K562 (cell line): ENCODE results near the gene MYBPC3. TPM values are rescaled to one million over a fixed set of nuclear protein-coding genes. Genes with fewer than 3 reads are reported as not detected.

Experiments
- ATF7 ChIP-seq: fragments of 450-650 bp; IDR thresholded peaks from 2 replicates; pipeline ENCODE4 v1.7.1; 2014; ENCODE audit warnings: mild to moderate bottlenecking, moderate library complexity
- C11orf30 ChIP-seq: fragments of 450-650 bp; IDR thresholded peaks from 2 replicates; pipeline ENCODE4 v1.6.1; 2016; ENCODE audit warnings: low read depth, mild to moderate bottlenecking
- CBX8 ChIP-seq: fragments of 200-600 bp; sonication (generic); IDR thresholded peaks from 2 replicates; pipeline ENCODE4 v1.6.1; 2012; ENCODE audit warnings: borderline replicate concordance, mixed run types, low read depth, mild to moderate bottlenecking, moderate library complexity, mixed read lengths, low read length, control low read depth, inconsistent platforms; ENCODE audit not compliant: poor library complexity, severe bottlenecking; ENCODE audit errors: extremely low read depth
- HCFC1 ChIP-seq: IDR thresholded peaks from 2 replicates; pipeline ENCODE4 v1.6.1; 2012; ENCODE audit warnings: low read depth, low read length, improper control_type of control experiment
- KDM5B ChIP-seq: fragments of 200-600 bp; sonication (generic); IDR thresholded peaks from 2 replicates; pipeline ENCODE4 v1.6.1; 2012; ENCODE audit warnings: low read depth, mild to moderate bottlenecking, moderate library complexity, low read length, control low read depth, inconsistent platforms; ENCODE audit not compliant: insufficient replicate concordance
- MAZ ChIP-seq, 2 experiments: fragments of 450-650 bp in 1 of 2; sonication (generic) in 1 of 2; formaldehyde crosslinking; IDR thresholded peaks in 1 of 2; conservative IDR thresholded peaks in 1 of 2; 2 replicates each; pipeline versions ENCODE4 v1.4.0 to v1.5.0; 2020; ENCODE audit warnings: mild to moderate bottlenecking in 1 of 2, missing genetic modification reagents in 1 of 2
- MCM2 ChIP-seq: fragments of 450-650 bp; IDR thresholded peaks from 2 replicates; pipeline ENCODE4 v1.6.1; 2017; ENCODE audit warnings: low read depth, mild to moderate bottlenecking
- NR2C1 ChIP-seq, 2 experiments: fragments of 450-650 bp; IDR thresholded peaks; 2 replicates each; pipeline ENCODE4 v1.6.1; 2017; ENCODE audit warnings: mild to moderate bottlenecking in 2 of 2, antibody characterized with exemption in 1 of 2, inconsistent platforms in 1 of 2, missing compliant biosample characterization in 1 of 2, missing genetic modification characterization in 1 of 2
- PBX2 ChIP-seq, 2 experiments: IDR thresholded peaks in 1 of 2; conservative IDR thresholded peaks in 1 of 2; 2 replicates each; pipeline ENCODE4 v1.6.1; 2016; ENCODE audit warnings: low read depth in 2 of 2, mild to moderate bottlenecking in 1 of 2, missing compliant biosample characterization in 1 of 2, missing genetic modification characterization in 1 of 2, moderate library complexity in 1 of 2
- PCBP1 ChIP-seq: fragments of 200-400 bp; formaldehyde crosslinking; IDR thresholded peaks from 2 replicates; pipeline ENCODE4 v1.6.1; 2018; ENCODE audit warnings: mild to moderate bottlenecking, low read depth, low read length; ENCODE audit not compliant: poor library complexity, severe bottlenecking
- PYGO2 ChIP-seq: fragments of 450-650 bp; IDR thresholded peaks from 2 replicates; pipeline ENCODE4 v1.6.1; 2016; ENCODE audit warnings: mild to moderate bottlenecking, missing genetic modification characterization, moderate library complexity, missing compliant biosample characterization
- SFPQ ChIP-seq: fragments of 200-400 bp; formaldehyde crosslinking; IDR thresholded peaks from 2 replicates; pipeline ENCODE4 v1.6.1; 2017; ENCODE audit warnings: mild to moderate bottlenecking, low read depth, low read length, moderate library complexity
- THRAP3 ChIP-seq: fragments of 450-650 bp; IDR thresholded peaks from 2 replicates; pipeline ENCODE4 v1.6.1; 2016; ENCODE audit warnings: mild to moderate bottlenecking, inconsistent platforms, borderline replicate concordance
- ZNF280A ChIP-seq: fragments of 450-650 bp; IDR thresholded peaks from 2 replicates; pipeline ENCODE4 v1.6.1; 2018; ENCODE audit warnings: mild to moderate bottlenecking, low read depth; ENCODE audit not compliant: partially characterized antibody
- ZNF583 ChIP-seq: fragments of 250-450 bp; sonication (Bioruptor Pico); IDR thresholded peaks from 2 replicates; pipeline ENCODE4 v1.4.0; 2020
- ZNF778 ChIP-seq: fragments of 450-650 bp; formaldehyde crosslinking; IDR thresholded peaks from 2 replicates; pipeline ENCODE4 v1.4.0; 2020; ENCODE audit warnings: mild to moderate bottlenecking, moderate library complexity
- polyA plus RNA-seq, 8 experiments: library from polyadenylated mRNA; depleted of rRNA in 4 of 8; stranded (reverse) in 5 of 8; unstranded in 3 of 8; fragments of >200 nt; fragmentation: Nextera tagmentation in 2 of 8; fragmentation: Illumina TruSeq in 1 of 8; extraction: Ambion mirVana in 2 of 8; extraction: Trizol in 1 of 8; gene quantifications; 2 replicates each; pipeline versions ENCODE4 v1.2.1 to v1.2.3, GENCODE V29; 2011 to 2014; ENCODE audit warnings: inconsistent platforms in 1 of 8, missing spikeins in 1 of 8
- total RNA-seq, 7 experiments: library from RNA; depleted of rRNA in 6 of 7; stranded (reverse); fragments of >200 nt in 6 of 7; fragmentation: Illumina TruSeq in 2 of 7; extraction: Trizol in 2 of 7; gene quantifications; 2 replicates each; pipeline versions ENCODE4 v1.2.1 to v1.2.3, GENCODE V29; 2011 to 2021; ENCODE audit warnings: low replicate concordance in 1 of 7

MYBPC3 gene
- total and polyA plus RNA-seq, 9 of the 15 experiments (the other 6 are each of a cell fraction or from before 2014, with no cell fraction given) = 0.01 TPM; not detected in 8

GRCh38 chr11:47376525-47377371 is 24.2 kb upstream of the MYBPC3 start (continued):
- TF ChIP-seq THRAP3 (0 out of 2 replicates have a peak, but pooled peaks have one; percentile 63), ZNF778 (CRISPR knock-in tag) (no peak), SFPQ (no peak), PYGO2 (tag) (no peak; the same call in 1 of the 2 replicates), HCFC1 (0 out of 2 replicates have a peak, but pooled peaks have one; percentile 14), PCBP1 (no peak), PBX2 (CRISPR knock-in tag; IDR thresholded peaks at IDR 0.05; ENCODE audit: low read depth) (no peak), PBX2 (tag; conservative IDR thresholded peaks at IDR 0.05; ENCODE audit: low read depth) (no peak), MAZ (CRISPR knock-in tag; conservative IDR thresholded peaks at IDR 0.05 in 1 of 2, IDR thresholded peaks at IDR 0.05 in 1 of 2) (peak in 1 of 2 experiments; percentile 34; a peak in 2 of 4 replicates), CBX8 (no peak), KDM5B (peak; percentile 43), C11orf30 (no peak), NR2C1 (IDR thresholded peaks at IDR 0.05) (peak; percentile 56; the same call in 1 of the 2 replicates), NR2C1 (tag; IDR thresholded peaks at IDR 0.05) (no peak; the same call in 1 of the 2 replicates), ZNF583 (CRISPR knock-in tag) (no peak), MCM2 (peak; percentile 87), ZNF280A (peak; percentile 20), ATF7 (peak; percentile 42; the same call in 1 of the 2 replicates)
